T-helper 2 cell (primary cell): Measurements from ENCODE around the gene OGFOD2.
"Not testable (repeated sequence)": the region's sequence is repeated elsewhere in the genome, so short reads cannot be mapped to it uniquely, and the experiment has no call there.

ENCODE experiments used
- DNase-seq, 5 experiments: peaks; one replicate each; pipeline versions ENCODE4 v3.0.0 to v3.0.0-alpha.2; 2012 to 2022
- total RNA-seq, 2 donors: gene quantifications; one replicate each; lab custom pipeline; 2026; lab: John Stamatoyannopoulos, UW

Gene OGFOD2
- total RNA-seq = 1.6 to 4.2 reads per million in 2 donors

DNA sequence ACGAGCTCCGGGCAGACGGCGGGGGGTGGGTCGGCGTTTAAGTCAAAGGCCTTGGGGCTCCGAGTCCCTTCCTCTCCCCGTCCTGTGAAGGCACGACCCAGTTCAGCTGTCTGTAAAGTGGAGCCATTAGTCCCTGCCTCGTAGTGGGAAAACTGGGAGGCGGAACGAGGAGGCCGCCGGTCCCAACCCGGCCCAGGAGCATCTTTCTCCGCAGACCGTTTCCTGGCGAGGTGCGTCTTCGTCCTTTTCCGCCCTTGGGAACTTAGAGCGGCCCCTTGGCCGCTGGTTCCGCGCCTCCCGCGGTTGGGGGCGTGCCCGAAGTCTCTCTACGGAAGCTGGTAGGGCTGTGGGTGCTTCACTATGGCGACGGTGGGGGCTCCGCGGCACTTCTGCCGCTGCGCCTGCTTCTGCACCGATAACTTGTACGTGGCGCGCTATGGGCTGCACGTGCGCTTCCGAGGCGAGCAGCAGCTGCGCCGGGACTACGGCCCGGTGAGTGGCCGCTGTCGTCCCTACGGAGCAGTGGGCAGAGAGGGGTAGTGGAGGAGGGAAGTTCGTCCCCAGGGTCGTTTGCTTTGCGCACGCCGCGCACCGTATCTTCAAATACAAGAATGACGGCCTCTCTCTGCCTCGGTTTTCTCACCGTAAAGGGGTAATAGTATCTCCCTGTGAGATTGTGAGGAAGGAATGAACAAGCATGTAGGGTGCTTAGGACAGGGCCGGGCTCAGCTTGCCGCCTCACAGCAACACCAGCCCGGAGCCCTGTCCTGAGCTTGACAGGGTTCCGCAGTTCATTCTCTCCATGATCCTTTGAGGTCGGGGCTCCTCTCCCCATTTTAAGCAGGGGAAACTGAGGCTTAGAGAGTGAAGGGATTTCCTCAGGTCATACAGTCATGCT is at the start of gene OGFOD2:
Gene OGFOD2 (plus strand): TSS at position 353 of the 898 bp plus-strand sequence. CDS start 8 bp downstream, at position 361.
- DNase-seq = peak; percentile 88 to 97 (median 89)

DNA sequence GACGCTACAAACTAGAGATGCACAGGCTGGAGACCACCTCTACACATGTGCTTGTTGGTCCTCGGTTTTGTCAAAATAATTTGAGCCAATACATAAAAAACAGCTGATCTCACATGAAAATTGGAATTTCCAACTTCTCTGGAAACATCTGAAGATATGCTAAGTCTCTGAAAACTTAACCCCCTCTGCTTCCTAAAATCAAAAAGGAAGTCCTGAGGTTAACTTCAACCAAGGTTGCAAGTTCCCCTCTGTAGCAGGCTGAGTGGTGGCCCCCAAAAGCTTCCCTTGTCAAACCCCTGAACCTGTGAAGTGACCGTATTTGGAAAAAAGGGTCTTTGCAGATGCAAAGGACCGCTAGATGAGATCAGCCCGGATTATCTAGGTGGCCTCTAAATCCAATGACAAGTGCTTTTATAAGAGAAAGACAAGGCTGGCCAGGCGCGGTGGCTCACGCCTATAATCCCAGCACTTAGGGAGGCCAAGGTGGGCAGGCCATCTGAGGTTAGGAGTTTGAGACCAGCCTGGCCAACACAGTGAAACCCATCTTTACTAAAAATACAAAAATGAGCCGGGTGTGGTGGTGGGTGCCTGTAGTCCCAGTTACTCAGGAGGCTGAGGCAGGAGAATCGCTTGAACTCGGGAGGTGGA is 47.2 kb upstream of the OGFOD2 start:
- DNase-seq = no peak

DNA sequence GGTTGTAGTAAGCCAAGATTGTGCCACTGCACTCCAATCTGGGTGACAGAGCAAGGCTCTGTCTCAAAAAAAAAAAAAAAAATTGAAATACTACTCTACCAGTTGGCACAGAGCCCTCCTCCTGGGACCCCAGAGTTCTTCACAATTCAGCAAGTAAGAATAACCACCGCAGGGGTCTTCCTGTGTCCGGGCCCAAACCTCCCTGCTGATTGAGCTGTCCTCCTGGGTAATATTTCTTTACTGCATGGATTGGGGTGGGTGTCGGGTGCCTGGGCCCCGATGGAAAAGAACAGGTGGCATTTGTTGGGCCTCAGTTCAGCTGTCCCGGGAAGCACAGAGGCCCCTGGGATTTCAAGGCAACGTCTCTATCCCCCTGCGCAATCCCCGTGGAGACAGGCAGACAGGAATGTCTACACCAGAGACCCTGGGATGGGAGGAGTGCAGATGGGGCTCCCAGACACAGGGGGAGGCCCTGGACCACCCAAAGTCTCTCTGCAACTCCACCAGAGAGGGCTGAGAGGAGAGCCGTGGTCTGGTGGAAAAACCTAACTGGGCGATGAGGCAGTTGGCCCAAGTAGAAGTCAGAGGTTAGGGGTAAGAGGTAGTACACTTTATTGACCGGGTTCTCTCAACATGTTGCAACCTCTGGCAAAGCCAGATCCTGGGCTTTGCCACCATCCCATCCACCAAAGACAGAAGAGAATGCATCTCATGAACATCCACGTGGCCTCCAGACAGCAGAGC is 46.5 kb upstream of the OGFOD2 start:
- DNase-seq = no peak

GRCh38 chr12:122929148-122929538 is 45.9 kb upstream of the OGFOD2 start:
- DNase-seq = no peak

DNA sequence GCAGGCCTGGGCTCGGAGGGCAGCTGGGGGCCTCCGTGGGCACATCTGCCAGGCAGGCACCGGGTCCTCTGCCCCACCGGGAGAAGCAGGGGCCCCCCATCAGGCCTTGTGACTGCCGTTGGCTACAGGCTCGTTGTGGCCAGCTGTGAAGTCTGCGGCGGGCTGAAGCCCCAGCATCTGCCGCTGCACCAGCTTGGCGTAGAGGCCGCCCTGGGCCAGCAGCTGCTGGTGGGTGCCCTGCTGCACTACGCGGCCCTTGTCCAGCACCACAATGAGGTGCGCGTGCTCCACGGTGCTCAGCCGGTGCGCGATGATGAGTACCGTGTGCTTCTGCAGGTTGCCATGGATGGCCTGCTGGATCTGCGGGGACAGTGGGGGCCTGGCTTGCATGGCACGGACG is 45.2 kb upstream of the OGFOD2 start:
- no peak for DNase-seq

DNA sequence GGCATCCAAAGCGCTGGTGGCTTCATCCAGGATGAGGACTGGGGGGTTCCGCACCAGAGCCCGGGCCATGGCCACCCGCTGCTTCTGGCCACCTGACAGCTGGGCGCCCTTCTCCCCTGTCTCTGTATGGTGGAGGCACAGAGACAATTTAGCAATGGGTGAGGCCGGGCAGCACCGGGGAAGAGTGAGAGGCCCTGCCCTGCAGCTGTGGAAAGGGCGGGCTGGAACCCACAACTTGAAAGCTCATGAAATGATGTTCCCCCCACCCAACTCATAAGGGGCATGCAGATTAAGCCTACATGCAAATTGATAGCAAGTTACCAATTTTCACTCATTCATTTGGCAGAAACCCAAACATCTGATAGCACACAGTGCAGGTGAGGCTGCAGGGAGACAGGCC is 42.8 kb upstream of the OGFOD2 start:
- no peak for DNase-seq

DNA sequence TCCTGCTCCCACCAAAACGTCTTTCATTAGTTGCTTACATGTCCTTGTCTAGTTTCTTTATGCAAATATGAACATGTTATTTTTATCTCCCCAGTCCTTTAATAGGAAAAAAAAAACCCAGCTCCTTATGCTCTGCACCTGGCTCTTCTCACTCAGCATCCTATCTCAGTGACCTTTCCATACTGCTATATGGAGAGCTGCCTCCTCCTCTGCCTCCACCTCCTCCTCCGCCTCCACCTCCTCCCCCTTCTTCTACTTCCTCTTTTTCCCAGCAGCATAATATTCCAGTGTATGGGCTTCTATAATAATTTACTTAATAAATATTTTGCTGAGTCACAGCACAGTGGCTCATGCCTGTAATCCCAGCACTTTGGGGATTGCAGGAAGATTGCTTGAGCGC is 40.3 kb upstream of the OGFOD2 start:
- no peak for DNase-seq

- DNase-seq = no peak
Measured at GRCh38 chr12:122935318-122935717, 39.7 kb upstream of the OGFOD2 start.

DNA sequence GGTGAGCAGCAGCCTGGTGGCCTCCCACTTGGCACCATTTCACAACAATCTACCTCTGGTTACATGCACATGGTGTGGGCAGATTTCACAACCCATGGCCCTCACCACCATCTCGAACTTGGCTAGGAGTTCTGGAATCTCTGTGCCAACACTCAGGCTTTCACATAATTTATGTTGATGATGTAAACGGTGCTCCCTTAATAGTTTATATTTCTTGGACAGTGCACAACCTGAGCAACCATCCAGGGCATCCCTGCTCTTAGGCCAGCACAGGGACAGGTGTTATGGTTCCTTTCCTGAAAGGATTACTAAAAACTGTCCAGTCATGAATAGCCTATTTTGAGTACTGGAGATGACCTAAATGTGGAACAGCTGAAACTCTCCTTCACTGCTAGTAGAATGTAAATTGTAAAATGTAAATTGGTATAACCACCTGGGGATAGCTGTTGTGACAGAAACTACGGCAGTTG is 37.4 kb upstream of the OGFOD2 start:
- no peak for DNase-seq

DNA sequence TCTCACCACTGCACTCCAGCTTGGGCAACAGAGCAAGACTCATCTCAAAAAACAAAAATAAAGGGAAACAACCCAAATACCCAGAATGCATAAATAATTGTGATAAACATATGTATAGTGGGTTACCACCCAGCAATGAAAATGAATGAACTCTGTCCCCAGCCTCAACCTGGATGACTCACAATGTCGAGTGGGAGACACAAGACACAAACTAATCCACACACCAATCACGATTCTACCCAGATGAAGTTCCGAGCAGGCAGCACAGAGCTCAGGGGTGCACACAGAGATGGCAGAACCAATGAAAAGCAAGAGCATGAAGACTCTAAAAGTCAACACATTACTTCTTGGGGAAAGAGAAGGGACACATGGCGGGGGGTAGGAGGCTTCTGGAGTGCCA is 35.9 kb upstream of the OGFOD2 start:
- no peak for DNase-seq

DNA sequence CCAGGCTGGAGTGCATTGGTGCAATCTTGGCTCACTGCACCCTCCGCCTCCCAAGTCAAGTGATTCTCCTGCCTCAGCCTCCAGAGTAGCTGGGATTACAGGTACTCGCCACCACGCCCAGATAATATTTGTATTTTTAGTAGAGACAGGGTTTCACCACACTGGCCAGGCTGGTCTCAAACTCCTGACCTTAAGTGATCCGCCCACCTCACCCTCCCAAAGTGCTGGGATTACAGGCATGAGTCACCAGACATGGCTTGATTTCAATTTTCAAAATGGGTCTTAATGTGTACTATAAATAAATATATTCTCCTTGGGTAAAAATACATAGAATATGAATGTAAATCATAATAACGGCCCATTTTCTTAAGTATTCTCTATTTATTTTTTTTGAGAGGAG is 33.7 kb upstream of the OGFOD2 start:
- DNase-seq = not testable (repeated sequence)

- no peak for DNase-seq
Measured at GRCh38 chr12:122942637-122943036, 32.4 kb upstream of the OGFOD2 start.

DNA sequence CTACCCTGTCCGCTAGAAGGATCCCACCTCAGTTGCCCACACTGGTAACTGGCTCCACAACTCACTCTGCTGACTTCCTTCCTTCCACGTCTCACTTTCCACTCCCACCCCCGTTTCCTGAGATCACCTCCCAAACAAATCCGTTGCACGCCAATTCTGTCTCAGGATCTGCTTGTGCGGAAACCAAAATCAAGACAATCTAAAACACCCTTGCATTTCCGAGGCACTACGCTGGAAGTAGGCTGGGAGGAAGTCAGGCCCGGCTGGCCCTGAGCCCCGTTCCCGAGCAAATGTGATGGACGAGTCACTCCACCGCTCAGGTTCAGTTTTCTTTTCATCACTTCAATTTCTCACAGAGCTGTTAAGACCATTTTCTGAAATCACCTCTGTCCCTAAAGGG is 31.8 kb upstream of the OGFOD2 start:
- no peak for DNase-seq

DNA sequence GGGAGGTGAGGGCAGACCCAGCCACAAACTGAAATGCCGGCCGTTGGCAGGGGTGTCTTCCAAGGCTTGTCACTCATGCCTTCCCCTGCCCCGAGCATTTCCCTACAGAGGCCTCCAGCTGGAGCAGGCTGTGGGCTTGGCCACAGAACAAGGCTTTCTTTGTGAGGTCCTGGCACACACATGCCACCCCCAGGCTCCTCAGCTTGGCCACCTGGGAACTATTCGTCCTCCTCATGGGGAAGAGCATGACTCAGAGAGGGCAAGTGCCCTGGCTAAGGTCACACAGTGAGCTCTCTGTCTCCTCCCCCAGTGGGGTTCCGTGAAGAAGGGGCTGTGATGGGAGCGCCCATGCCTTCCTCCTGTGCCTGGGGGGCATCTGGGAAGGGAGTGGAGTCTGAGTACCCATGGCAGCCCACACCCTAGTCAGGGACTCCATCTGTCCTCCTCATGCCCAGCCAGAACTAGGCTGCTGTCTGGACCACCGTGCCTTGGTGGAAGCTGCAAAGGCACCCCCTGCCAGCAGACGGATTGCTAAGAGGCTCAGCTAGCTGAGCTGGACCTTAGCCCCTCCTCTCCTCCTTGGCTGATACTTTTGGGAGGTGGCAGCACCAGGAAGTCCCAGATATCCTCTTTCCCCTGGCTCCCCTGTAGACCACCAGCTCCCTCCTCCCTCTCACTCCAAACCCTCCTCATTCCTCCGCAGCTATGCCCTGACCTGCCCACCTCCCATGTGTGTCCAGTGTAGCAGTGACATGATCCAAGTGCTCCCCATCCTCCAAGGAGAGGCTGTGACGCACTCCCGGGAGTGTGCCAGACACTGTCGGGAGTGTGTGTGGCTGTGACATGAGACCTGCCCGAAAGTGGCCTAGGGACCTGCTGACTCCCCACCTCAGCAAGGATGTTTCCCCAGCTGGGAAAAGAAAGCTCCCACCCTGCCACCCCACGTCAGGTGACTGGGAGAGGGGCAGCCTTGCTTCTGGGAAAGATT is 30.1 kb upstream of the OGFOD2 start:
- DNase-seq = no peak

GRCh38 chr12:122946690-122947341 is 28.2 kb upstream of the OGFOD2 start:
- peak in 3 of 5 experiments; percentile 39 to 84 (median 63) for DNase-seq

- DNase-seq = no peak
Measured at GRCh38 chr12:122947352-122947792, 27.7 kb upstream of the OGFOD2 start.

GRCh38 chr12:122948605-122949004 is 26.4 kb upstream of the OGFOD2 start:
- no peak for DNase-seq

DNA sequence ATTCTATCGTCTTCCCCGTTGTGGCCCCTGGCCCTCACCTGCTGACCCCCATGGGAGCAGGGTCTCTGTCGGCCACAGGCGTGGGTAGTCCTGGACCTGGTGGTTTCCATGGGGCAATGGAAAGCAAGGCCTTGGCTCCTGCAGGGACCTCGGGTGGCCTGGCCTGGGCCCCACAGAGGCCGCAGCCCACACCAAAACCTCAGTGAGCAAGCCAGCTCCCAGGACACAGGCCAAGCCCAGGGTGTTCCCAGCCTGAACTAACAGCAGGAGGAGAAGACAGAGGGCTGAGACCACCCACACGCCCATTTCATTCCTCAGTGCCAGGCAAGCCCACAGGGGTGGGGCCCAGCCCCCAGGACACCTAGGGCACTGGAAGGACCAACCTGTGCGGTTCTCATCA is 25.6 kb upstream of the OGFOD2 start:
- DNase-seq = no peak

DNA sequence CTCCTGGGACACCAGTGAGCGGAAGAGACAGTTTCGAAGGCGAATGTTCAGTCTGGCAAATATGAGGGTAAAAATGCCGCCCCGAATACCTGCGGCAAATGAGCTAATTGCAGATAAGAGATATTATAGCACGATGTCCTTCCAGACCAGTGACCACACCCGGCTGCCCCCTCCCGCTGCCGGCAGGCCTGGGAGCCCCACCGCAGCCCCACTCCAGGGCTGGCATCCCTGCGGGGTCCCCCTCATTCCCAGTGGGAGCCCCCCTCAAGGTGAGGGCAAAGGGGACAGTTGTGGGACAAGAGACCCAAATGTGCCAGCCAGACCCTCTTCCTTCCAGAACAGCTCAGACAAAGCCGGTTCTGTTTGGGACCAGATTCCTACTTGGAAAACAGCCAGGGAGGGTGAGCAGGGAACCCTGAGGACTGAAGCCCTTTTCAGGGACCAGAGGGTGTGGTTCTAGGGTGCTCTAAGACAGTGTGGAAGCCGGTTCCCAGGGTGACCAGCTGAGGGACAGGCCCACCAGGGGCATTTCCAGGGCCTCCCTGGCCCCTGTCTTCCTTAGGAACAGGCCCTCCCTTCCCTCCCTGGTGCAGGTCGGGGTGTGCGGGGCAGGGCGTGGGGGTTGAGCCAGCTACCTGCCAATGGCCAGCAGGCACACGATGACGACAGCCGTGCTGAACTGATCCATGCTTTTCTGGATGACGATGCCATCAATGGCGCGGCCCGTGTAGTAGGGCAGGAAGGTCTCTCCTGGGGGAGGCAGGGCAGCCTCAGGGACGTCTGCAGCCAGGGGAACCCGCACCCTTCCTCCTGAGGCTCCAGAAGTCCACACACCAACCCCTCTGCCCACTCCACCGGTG is 25.0 kb upstream of the OGFOD2 start:
- no peak for DNase-seq

DNA sequence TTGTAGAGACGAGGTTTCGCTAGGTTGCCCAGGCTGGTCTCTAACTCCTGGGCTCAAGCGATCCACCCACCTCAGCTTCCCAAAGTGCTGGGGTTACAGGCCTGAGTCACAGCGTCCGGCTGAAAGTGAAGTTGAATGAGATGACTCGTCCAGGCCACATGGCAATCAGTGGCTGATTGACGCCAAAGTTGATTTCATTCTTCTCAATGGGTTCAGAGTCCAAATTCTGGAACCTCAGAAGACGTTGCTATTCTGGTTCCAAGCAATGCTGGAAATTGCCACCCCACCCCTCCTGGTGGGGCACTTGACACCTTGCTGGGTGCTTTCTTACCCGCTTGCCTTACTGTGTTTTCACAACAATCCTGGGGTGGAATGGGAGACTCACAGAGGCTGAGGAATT is 23.6 kb upstream of the OGFOD2 start:
- no peak for DNase-seq
